GM18861 (cell line): ENCODE data around the gene STARD8.
A peak's percentile ranks its signal among the peaks of the same experiment; 100 is the strongest.
"Not testable (repeated sequence)": the region's sequence is repeated elsewhere in the genome, so short reads cannot be mapped to it uniquely, and the experiment has no call there.

Source experiments
- ATAC-seq: cut with Tn5 transposase; IDR thresholded peaks from one replicate; pipeline ENCODE4 v1.9.1; 2021; ENCODE audit not compliant: unreplicated experiment

STARD8 gene

DNA sequence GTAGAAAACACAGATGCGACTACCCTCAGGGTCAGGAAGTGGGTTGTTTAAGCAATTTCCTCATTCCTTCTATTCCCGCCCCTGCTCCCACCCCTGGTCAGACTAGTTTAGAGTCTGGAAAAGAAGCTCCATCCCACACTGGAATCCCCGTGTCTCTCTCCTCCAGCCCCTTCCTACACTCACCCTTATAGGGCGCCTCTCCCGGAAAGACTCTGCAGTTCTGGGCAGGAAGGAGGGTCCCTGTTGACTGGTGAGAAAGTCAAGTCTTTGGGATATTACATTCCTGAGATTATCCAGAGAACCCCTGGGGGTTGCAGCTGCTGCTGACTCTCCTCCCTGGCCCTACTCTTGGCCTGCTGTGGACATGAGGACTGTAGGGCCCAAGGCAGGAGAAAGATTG lies 11.9 kb downstream of the STARD8 start:
- ATAC-seq: no peak

DNA sequence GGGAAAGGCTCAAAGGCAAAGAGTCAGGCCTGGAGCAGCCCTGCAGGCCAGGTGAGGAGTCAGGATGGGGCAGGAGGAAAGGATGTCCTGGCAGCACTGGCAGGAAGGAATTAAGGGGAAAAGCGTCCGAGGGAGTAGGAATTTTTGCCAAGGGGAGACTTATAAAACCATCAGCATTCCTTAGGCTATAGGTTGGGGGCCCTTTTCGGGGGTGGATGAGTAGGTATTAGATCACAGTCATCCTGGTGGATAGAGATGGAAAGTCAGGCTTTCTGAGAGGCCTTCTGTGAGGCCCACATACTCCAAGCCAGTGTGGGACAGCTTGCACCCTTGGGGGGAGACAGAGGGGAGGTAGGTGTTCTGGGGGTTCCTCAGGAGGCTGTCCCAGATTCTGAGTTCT lies 12.3 kb downstream of the STARD8 start:
- ATAC-seq: no peak

DNA sequence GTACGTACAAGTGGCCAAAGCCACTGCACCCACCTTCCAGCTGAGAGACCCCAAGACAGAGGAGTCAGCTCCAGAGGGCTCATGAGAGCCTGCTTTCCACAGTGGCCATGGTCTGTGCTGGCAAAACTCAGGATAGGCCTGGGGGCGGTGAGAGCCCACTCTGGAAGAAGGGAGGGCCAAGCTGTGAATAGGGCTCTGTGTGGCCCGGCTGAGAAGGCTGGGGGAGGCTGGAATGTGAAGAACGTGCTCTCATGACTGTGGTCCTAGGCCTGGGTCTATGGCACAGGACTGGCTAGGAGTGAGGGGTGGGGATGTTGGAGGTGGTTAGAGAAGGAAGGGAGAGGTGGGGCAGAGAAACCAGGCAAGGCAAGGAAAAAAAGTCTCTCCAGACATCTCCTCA lies 13.3 kb downstream of the STARD8 start:
- ATAC-seq: no peak

DNA sequence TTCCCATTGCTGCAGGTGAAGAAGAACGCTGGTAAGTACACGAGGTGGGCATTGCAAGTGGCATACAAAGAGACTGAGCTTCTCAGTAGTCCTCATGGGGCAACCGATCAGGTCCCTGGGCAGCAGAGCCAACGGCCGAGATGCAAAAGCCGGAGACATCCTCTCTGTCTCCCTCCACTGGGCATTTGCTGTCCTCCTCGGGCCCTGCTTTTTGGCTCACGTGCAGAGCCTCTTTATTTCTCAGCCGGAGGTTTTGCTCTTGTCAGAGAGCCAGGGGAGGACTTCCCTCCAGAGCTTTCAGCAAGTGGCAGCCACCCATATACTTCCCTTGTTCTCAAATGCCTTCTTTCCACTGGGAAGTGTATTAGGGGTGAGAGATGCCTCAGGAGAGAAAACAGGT lies 18.0 kb downstream of the STARD8 start:
- no peak for ATAC-seq

DNA sequence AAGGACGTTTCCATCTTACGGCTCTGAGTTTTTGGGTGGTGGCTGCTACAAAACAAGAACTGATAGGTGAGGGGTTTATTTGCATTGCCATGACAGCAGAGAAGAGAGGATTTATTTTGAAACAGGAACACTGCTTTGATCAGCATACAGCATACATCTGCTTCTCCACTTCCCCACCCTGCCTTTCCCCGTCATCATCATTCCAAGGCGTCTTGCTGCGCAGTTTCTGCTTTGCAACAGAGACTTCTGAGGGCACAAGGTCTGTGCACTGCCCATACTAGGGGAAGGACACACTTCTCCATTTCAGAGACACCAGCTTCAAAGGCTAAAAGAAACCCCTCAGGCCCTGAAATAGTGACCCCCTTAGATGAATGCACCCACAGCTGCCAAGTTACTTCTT lies 19.1 kb downstream of the STARD8 start:
- ATAC-seq: no peak

DNA sequence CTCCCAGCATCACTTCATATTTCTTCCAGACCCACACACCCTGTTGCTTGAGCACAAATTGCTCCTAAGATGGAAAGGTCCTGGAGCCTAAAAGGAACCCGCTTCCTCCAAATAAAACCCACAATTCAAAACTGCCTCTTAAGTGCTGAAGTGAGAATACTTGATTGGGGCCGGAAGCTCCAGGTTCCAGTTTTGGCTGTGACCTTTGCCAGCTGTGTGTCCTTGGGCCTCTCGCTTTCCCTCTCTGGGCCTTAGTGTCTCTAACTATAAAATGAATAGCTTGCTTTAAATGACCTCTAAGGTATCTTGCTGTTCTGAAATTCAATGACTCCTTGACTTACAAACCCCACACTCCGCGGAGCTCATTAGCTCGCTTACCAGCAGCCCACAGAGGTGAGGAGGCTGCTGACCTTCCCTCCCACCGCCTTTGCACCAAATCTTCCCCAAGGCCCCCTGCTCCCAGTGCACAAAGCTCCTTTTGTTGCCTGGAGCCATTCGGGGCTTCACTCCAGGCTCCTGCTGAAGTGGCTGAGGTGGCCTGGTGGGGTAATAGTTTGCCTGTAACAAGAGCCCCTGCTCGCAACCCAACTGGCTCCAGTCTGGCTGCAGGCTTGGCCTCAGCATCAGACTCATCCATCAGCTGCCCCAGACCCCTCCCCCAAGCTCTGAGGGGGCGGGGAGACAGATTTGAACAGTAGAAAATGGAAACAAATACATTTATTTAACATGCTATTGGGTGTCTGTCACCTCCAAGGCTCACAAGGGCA lies 21.8 kb downstream of the STARD8 start:
- ATAC-seq: no peak

DNA sequence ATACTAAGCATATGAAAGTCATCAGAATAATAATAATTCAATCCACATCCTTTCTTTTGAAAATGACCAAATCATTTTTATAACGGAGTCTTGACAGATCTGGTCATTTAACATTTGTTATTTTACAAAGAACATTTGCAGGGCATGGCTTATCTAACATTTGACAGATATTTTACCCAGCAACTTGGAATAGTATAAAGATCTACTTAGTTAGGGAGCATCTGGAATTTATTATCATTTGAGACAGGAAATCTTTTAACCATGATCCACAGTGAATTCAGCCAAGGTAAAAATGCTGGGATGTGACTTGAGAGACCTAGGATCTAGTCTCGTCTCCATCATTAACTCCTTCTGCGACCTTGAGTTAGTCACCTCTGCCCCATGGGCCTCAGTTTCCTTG lies 22.4 kb downstream of the STARD8 start:
- no peak for ATAC-seq

DNA sequence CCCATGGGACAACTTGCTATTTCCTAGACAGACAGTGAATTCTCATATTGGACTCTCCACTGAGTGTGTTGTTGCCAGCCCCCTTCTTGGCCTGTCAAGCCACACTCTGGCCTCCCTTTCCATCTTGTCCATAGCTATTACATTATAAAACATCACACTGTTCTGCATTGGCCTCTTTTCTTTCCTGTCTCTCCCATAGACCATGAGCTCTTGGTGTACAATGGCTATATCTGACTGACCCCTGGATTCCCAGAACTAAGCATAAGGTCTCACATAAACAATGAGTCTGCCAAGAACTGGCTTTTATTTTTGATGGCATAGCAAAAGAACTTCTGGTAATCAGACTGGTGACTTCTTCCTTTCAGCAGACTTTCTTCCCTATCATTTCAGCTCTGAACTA lies 23.8 kb downstream of the STARD8 start:
- no peak for ATAC-seq

DNA sequence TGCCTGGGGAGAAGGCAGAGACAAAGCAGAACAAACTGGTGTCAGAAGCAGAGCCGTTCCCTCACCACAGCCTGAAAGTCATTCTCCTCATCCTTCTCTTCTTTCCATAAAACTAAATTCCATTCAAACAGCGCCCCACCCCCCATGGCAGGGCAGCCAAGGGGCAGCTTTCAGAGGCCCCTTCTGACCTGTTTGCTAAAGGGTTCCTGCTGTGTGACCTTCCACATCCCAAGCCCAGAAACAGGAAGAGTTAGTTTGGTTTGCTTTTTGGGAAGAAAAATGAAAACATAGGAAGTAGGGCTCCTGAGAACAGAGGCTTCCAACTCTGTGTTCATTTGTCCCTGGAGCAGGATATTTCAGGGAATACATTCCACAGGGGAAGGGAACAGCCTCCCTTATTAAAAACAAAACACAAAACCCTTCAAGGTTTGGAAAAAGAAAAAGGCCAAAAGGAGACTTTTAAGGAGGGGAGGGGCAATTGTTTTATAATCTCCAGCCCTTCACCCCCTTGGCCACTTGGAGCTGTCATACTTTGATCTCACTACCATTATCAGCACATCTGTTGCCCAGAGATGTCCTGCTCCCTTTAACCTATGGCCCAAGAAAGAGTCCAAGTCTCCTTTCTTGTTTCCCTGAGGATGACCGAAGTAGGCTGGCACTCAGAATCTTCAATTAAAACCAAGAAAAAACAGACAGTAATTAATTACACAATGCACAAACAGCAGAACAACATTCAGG lies 25.3 kb downstream of the STARD8 start:
- ATAC-seq: no peak

DNA sequence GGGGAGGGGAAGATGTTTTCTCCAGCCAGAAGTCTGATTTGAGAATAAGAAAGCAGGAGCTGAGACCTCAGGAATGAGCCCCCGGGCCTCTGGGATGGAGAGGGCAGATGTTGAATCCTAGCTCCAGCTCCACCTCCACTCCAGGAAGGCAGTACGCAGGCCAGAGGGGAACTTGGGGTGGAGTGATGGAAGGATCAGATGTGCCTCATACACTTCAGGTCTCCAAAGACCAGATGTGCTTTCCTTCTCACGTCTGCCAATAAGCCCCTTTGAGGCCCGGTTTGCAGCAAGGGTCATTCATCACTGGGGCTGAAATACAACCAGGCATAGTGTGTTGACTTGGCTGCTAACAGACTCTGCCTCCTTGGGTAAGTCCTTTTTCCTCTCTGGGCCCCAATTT lies 28.1 kb downstream of the STARD8 start:
- ATAC-seq: no peak

DNA sequence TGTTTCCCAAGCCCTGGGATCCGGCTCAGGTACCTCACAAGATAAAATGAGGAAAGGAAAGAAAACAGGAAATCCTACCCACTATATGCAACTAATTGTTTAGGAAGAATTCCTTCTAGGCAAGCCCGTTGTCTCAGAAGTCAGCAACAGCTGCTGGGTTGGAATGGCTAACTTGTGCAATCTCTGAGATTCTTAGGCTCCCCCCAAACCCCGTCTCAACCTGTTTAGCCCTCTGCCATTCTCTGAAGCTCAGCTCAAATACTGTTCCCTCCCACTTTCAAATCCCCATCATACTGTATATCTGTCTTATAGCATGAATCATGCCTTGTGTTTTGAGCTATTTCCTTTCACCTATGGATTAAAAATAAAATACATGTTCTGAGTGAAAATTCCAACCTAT lies 28.9 kb downstream of the STARD8 start:
- no peak for ATAC-seq

DNA sequence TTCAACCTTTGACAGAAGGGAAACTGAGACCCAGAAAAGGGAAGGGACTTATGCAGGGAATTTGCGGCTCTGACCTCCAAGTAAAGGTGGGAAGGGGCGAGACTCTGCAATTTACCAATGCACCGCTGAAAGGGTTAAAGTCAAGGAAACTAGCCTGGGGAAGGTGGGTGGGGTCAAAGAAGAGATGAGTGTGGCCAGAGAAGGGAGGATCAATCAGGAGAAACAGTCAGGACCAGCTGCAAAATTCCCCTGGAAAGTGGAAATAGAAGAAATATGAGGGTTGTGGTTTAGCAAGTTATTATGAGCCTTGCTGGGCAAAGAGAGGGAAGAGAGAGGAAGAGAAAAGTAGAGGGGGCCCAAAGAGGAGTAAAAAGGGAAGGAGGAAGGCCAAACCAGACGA lies 30.5 kb downstream of the STARD8 start:
- no peak for ATAC-seq

DNA sequence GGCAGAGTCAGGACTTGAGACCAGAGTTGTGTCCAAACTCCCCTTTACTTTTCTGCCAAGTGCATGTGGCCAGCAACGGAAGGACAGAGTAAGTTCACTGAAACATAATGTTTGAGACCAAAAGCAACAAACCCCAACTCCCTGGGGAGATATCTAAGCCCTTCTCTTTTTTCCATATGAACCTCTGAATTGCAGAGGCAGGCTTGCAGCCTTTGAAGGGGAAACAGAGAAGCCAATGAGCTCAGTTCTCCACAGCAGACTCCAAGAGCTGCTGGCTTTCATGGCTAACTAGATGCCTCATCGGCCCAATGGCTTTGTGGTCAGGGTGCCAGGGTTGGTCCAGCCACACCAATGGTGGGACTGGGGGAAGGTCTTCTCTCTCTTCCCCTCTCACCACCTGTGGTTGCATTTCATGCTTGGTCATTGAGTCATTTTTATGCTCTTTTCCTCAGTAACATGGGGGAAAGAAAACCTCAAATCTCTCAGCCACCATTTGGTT lies 34.0 kb downstream of the STARD8 start:
- ATAC-seq: peak; percentile 62

DNA sequence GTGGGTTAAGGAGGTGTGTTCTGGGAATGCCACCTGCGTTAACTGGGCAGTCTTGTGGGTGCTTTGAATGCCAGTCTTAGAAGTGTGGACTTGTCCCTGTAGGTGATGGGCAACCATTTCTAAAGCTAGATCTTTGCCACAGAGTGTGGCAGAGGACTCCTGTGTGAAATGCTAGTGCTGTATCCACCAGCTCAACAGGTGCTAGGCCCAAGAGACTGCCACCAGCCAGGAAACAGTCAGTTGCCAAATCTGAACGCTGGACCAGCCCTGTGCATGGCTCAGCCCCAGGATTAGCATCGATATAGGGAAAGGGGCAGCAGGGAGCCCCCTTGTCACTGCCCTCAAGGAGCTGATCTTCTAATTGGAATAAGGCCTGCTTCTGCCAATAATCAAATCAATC lies 35.3 kb downstream of the STARD8 start:
- no peak for ATAC-seq

DNA sequence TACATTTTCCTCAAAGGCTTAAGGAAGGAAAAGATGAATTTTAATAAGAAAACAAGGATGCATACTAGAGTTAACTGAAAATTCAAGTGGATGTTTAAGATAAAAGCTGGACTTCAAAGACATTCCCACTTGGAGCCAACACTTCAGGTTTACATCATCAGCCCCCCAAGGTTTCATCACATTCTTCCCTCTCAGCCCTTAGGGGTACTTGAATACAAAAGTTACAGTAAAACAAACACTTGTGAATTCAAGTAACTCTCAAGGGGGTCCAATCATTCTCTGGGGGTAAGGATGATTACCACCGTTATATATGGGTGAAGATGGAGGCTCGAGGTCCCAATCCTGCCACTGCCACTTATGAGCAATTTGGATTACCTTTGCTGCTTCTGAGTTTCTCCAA lies 36.1 kb downstream of the STARD8 start:
- ATAC-seq: no peak

DNA sequence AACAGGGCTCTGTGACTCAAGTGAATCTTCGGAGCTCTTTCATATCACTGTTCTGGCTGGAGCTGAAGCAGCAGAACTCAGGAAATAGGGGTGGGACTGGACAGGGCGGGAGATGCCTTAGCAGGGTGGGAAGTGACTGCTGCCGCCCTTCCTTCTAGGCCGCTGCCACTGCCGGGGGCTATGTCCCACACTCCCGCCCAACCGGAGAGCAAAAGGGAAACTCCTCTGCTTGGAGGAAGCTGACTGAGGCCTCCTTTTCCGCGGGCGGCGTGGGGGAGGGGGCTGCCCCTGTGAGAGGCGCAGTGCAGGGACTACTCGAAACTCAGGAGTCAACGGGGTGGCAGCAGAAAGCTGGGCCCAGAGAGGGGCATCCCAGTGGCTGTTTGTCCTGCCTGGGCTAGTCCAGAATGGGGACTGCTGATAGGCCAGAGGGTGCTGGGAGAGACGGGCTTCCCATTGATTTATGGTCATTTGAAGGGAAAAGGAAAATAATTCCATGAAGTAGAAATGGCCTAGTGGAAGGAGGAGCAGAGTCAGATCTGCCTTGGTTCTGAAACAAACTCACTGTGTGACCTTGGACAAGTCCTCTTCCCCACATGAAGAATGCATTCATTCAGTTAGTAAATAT lies 36.9 kb downstream of the STARD8 start:
- no peak for ATAC-seq

DNA sequence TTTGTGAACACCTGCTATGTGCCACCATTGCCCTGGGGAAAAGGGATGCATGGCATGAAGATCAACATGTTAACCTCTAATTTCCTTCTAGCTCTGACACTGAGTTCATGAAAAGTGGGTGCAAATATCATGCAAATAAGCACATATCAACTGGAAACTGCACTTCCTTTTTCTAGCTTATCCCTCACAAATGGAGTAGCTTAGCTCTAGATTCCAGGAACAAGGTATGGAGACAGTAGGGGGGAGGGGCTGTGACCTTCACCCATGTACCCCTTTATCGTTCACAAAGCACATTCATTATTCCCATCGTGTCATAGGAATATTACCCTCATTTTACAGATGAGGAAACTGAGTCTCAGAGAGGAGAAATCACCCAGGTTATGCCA lies 37.4 kb downstream of the STARD8 start:
- no peak for ATAC-seq

DNA sequence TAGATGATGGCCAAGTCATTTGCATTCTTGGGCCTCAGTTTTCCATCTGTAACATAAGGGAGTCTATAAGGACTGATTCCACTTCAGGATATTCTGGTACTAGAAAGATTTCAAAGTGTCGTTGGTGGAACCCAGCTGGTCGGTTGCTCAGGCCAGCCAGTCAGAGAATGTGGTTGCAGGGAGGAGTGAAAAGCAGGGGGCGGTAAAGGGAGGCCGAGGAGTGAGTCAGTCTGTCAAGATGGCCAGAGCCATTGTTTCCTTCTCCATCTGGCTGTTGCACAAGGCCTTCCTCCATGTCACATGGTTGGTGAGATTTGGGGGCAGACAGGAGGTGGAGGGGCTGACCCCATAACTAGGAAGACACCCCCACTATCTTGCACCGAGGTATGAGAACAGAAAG lies 38.2 kb downstream of the STARD8 start:
- no peak for ATAC-seq

DNA sequence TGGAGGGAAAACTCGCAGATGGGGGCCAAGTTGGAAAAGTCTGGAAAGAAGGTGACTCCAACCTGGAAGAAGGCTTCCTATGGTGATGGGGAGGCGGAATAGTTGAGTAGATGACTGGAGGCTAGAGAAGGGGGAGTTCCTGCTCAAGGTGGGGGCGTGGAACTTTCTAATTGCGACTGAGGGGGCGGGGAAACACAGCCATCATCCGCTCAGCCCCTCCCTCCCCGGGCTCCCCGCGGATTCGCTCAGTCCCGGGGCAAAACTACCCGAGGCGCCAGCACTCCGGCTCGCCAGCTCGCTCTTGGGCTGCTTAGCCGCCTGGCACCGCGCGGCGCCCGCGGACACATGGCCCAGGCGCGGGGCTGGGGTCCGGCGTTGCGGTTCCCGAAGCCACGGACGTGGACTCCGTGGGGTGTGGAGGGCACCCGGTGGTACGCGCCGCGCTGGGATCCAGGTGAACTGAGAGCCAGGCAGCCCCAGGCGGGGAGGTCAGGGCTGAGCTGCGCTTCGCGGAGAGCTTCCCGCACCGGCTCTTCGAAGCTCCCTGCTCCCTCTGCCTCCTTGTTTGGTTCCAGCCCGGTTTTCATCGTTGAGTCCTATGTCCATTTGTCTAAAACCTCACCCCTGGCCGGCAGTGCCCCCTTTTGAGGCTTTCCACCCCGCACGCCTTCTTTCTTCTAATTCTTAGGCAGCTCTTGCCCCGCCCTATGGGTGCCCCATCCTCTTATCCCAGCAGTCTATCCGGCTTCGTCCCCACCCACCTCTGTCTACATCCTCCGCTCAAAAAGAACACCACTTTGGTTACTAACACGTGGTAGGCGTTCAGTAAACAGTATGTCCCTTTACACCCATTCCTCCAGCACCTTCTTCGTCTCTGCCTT lies 38.9 kb downstream of the STARD8 start:
- no peak for ATAC-seq

DNA sequence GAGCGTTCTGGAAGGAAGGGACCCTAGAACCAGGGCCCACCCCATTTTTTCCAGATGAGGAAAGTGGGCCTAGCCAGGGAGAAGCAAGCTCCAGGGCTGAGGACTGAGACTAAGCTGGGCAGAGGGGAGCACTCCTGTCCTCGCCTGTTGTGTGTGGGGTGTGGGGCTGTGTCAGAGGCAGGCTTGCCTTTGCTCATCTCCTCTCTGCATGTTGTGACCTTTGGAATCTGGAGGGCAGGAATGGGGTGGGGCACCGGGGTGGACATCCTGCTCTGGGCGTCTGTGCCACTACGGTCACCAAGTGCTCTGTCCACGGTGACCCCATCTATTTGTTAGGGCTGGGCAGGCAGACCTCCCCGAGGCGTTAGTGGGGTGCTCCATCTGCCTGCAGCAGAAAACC lies 41.5 kb downstream of the STARD8 start:
- not testable (repeated sequence) for ATAC-seq

DNA sequence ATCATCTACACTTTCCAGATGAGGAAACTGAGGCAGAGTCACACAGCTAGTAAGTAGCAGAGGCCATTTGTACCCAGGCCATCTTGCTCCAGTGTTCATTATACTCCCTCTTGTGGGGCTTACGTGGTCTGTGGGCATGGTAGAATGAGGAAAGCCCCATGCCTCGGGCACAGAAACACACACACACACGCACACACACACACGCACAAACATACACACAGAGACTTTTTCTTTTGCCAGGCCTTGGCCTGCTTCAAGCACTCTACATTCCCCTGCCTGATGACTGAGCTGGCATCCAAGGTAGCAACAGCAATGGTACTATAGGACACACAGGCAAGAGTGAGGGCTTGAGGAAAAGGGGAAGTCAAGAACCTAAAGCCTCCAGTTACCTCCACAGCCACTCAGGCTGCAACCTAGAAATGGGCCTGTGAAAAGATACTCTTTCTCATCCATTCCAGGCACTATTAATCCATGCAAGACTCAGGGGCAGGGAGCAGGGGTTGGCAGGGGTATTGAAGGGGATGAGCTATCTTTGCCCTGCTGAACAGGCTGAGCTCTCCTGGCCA lies 43.6 kb downstream of the STARD8 start:
- no peak for ATAC-seq
